ENCODE results near the gene RPL10L.

GRCh38 chr14:46672128-46672527 is 20.5 kb upstream of the RPL10L start:
- TF ChIP-seq GATA2 (IDR thresholded peaks at IDR 0.05; ENCODE audit: low read depth, low read length) (no peak), GATA3 (IDR thresholded peaks at IDR 0.05; ENCODE audit: low read depth, low read length) (no peak)

Measured in SH-SY5Y (cell line).